ENCODE results near the gene USP6NL. TPM values are rescaled to one million over a fixed set of nuclear protein-coding genes. Genes with fewer than 3 reads are reported as not detected.

The USP6NL gene
- total and polyA plus RNA-seq, 2 of the 8 experiments (the other 6 are each of a cell fraction or from before 2014, with no cell fraction given) = 10.9 to 28.8 TPM

GRCh38 chr10:11446133-11446532 is 165.3 kb downstream of the USP6NL start:
- H3K36me3 ChIP-seq (ENCODE audit: control insufficient read depth in 2 of 4, insufficient read depth in 4 of 4, low read length in 3 of 4) = no peaks in the 10 kb centered on the region
- H2BK15ac ChIP-seq (ENCODE audit: low read length) = no peak overlapping the region
- H3K56ac ChIP-seq (replicated peaks; ENCODE audit: insufficient read length, low read depth, low read length) = no peak overlapping the region
- CTCF ChIA-PET (ENCODE audit: partially characterized antibody) = interaction anchor here (0.7 to 2.0 kb wide), 5 partner anchors 9 to 312 kb away, joined by 3 to 6 read pairs (median 4); no protein-coding TSS in a partner anchor
- H3K9me3 ChIP-seq (ENCODE audit: insufficient read depth in 2 of 2, low read depth in 1 of 2, low read length in 1 of 2) = no peaks in the 10 kb centered on the region
- H4K91ac ChIP-seq (replicated peaks; ENCODE audit: insufficient read length, low read length) = no peak overlapping the region
- no peak overlapping the region for H2AK5ac ChIP-seq (ENCODE audit: low read depth, low read length)
- no peak overlapping the region for H2BK120ac ChIP-seq (replicated peaks; ENCODE audit: low read depth, low read length)
- no peak overlapping the region for H3K4me3 ChIP-seq (ENCODE audit: extremely low read depth in 1 of 4, insufficient read depth in 2 of 4, low read depth in 3 of 4, low read length in 4 of 4)
- peaks cover 0 to 15% (median 1%) of the 10 kb centered on the region in 4 experiments; a peak in 3 of 7 replicates for H3K4me1 ChIP-seq (replicated peaks in 1 of 4; ENCODE audit: control insufficient read depth in 3 of 4, insufficient read depth in 4 of 4, low read length in 3 of 4)
- H3K27me3 ChIP-seq (replicated peaks in 1 of 4; ENCODE audit: control insufficient read depth in 3 of 4, extremely low read depth in 1 of 4, insufficient read depth in 3 of 4, low read length in 3 of 4) = 0 out of 7 replicates have a peak, but pooled peaks cover 0 to 2% (median 0%) of the 10 kb centered on the region in 4 experiments
- DNase-seq (ENCODE audit: low read depth in 1 of 2, low spot score in 2 of 2) (no peak), FAIRE-seq (no peak)
- no peak overlapping the region for H3K4me2 ChIP-seq (ENCODE audit: insufficient read depth in 1 of 2, low read depth in 2 of 2, low read length in 2 of 2)
- H2AFZ ChIP-seq (ENCODE audit: low read length) = no peak overlapping the region
- no peaks in the 10 kb centered on the region for H3K79me2 ChIP-seq (ENCODE audit: control insufficient read depth in 1 of 2, insufficient read depth in 2 of 2, low read length in 2 of 2)
- H2BK5ac ChIP-seq (ENCODE audit: low read depth, low read length) = no peak overlapping the region
- no peak overlapping the region for H3K9ac ChIP-seq (replicated peaks in 1 of 4; ENCODE audit: extremely low read depth in 1 of 4, low read depth in 3 of 4, low read length in 3 of 4)
- no peak overlapping the region for H3K14ac ChIP-seq (ENCODE audit: insufficient read length)
- no peak overlapping the region for H2BK20ac ChIP-seq (ENCODE audit: low read length)
- no peak overlapping the region for H3K4ac ChIP-seq (replicated peaks; ENCODE audit: insufficient read length, low read depth, low read length)
- H3K79me1 ChIP-seq (ENCODE audit: low read depth, low read length) = no peaks in the 10 kb centered on the region
- peak overlapping the region; percentile 55; the same call in 1 of the 2 replicates for H2BK12ac ChIP-seq (ENCODE audit: low read depth, low read length)
- H4K8ac ChIP-seq (ENCODE audit: extremely low read depth, insufficient read depth, low read length) = no peak overlapping the region
- POLR2A ChIA-PET (ENCODE audit: partially characterized antibody) = no interaction called here
- no peak overlapping the region for H3K27ac ChIP-seq (ENCODE audit: low read depth, low read length)
- no peak overlapping the region for H3K18ac ChIP-seq (ENCODE audit: extremely low read depth, low read length)
- 100% methylated on average over 3 of the region's 5 CpGs; no CpG with 5 or more reads in 1 of the 2 experiments for WGBS, 2 experiments (ENCODE audit: extremely low coverage in 1 of 2, insufficient coverage in 1 of 2, insufficient read length in 1 of 2, insufficient replicate concordance in 2 of 2, low coverage in 1 of 2, low lambda C conversion rate in 2 of 2, missing lambda C conversion rate in 1 of 2)
- H4K20me1 ChIP-seq (replicated peaks in 1 of 2; ENCODE audit: control insufficient read depth in 1 of 2, insufficient read depth in 2 of 2, low read length in 2 of 2) = no peaks in the 10 kb centered on the region
- H3K23me2 ChIP-seq (ENCODE audit: low read depth, low read length) = no peaks in the 10 kb centered on the region
- no peak overlapping the region for H3K23ac ChIP-seq (ENCODE audit: insufficient read length)
- no peak overlapping the region for H4K5ac ChIP-seq (ENCODE audit: insufficient read length, low read depth, low read length)
- TF ChIP-seq RAD21 (IDR thresholded peaks at IDR 0.05 in 1 of 2, conservative IDR thresholded peaks at IDR 0.05 in 1 of 2; ENCODE audit: low read depth in 2 of 2, low read length in 2 of 2) (no peak), HDAC2 (IDR thresholded peaks at IDR 0.05; ENCODE audit: borderline replicate concordance in 1 of 2, low read depth in 2 of 2, low read length in 2 of 2) (no peak), TAF1 (IDR thresholded peaks at IDR 0.05; ENCODE audit: low read depth, low read length) (no peak), MAX (IDR thresholded peaks at IDR 0.05) (no peak), SP4 (IDR thresholded peaks at IDR 0.05; ENCODE audit: low read length) (no peak), GABPA (IDR thresholded peaks at IDR 0.05; ENCODE audit: borderline replicate concordance, insufficient read depth, low read length) (no peak), SUZ12 (IDR thresholded peaks at IDR 0.05; ENCODE audit: low read length) (no peak), SIN3A (conservative IDR thresholded peaks at IDR 0.05 in 1 of 2, IDR thresholded peaks at IDR 0.05 in 1 of 2; ENCODE audit: low read depth in 1 of 2, low read length in 2 of 2) (no peak), POLR2AphosphoS5 (IDR thresholded peaks at IDR 0.05; ENCODE audit: low read depth, low read length) (no peak), TAF7 (optimal IDR thresholded peaks at IDR 0.05; ENCODE audit: borderline replicate concordance, low read depth, low read length) (no peak), RNF2 (IDR thresholded peaks at IDR 0.05; ENCODE audit: borderline replicate concordance, low read depth, low read length, missing control alignments, poor library complexity, severe bottlenecking) (no peak), SP1 (IDR thresholded peaks at IDR 0.05; ENCODE audit: low read depth, low read length) (no peak), JUND (IDR thresholded peaks at IDR 0.05; ENCODE audit: low read length) (no peak)
